OCI-LY7 (cell line): ENCODE data around the gene ENTR1. TPM values are rescaled to one million over a fixed set of nuclear protein-coding genes. Genes with fewer than 3 reads are reported as not detected.

Experiments used
- BruUV-seq: library from RNA; stranded (reverse); fragments of 400-500 nt; replicated peaks from 2 replicates; lab custom pipeline; 2021; lab: Mats Ljungman, UMichigan
- CTCF ChIA-PET: fragments of 300-600 bp; sonication (Branson Sonifier 250); formaldehyde crosslinking; loops from one replicate; lab custom pipeline; 2022; ENCODE audit warnings: antibody characterized with exemption; ENCODE audit not compliant: unreplicated experiment; lab: Charles Lee
- POLR2A ChIA-PET: fragments of 300-600 bp; sonication (Branson Sonifier 250); formaldehyde crosslinking; loops from one replicate; lab custom pipeline; 2022; ENCODE audit warnings: antibody characterized with exemption; lab: Charles Lee
- DNase-seq: peaks from one replicate; pipeline ENCODE4 v3.0.0-alpha.2; 2015; ENCODE audit warnings: low spot score
- H2AFZ ChIP-seq: fragments of 200-600 bp; sonication (generic), shearing (Covaris generic); 2 replicates; pipeline ENCODE4 v1.6.1; 2014; ENCODE audit warnings: mild to moderate bottlenecking, antibody characterized with exemption, low read length, moderate library complexity
- H3K27ac ChIP-seq: fragments of 200-600 bp; sonication (generic); 2 replicates; pipeline ENCODE4 v1.5.1; 2014; ENCODE audit warnings: mixed run types, low read depth, mild to moderate bottlenecking, moderate library complexity, low read length, inconsistent platforms; ENCODE audit not compliant: poor library complexity, severe bottlenecking
- H3K36me3 ChIP-seq: fragments of 200-600 bp; sonication (generic); 2 replicates; pipeline ENCODE4 v1.6.1; 2014; ENCODE audit warnings: mild to moderate bottlenecking, antibody characterized with exemption, low read length, moderate library complexity, mixed read lengths; ENCODE audit not compliant: insufficient read depth
- H3K4me1 ChIP-seq: fragments of 200-600 bp; sonication (generic); 2 replicates; pipeline ENCODE4 v1.5.1; 2014; ENCODE audit warnings: mild to moderate bottlenecking, low read length; ENCODE audit not compliant: insufficient read depth, poor library complexity, severe bottlenecking
- H3K4me2 ChIP-seq: fragments of 200-600 bp; sonication (generic); 2 replicates; pipeline ENCODE4 v1.6.1; 2014; ENCODE audit warnings: mild to moderate bottlenecking, low read length
- H3K4me3 ChIP-seq: fragments of 200-600 bp; sonication (generic); 2 replicates; pipeline ENCODE4 v1.5.1; 2014; ENCODE audit warnings: mild to moderate bottlenecking, low read depth, low read length; ENCODE audit not compliant: poor library complexity, severe bottlenecking
- H3K79me2 ChIP-seq: fragments of 200-600 bp; sonication (generic); 2 replicates; pipeline ENCODE4 v1.6.1; 2016; ENCODE audit warnings: low read depth, mild to moderate bottlenecking, low read length, moderate library complexity, mixed read lengths; ENCODE audit not compliant: insufficient read depth
- H3K9me2 ChIP-seq: fragments of 200-600 bp; sonication (generic); 2 replicates; pipeline ENCODE4 v1.6.1; 2016; ENCODE audit warnings: mild to moderate bottlenecking, low read length, mixed read lengths; ENCODE audit not compliant: insufficient read depth
- H3K9me3 ChIP-seq: fragments of 200-600 bp; sonication (generic); 2 replicates; pipeline ENCODE4 v1.6.1; 2014; ENCODE audit warnings: mild to moderate bottlenecking, mixed run types, low read length, mixed read lengths
- H4K20me1 ChIP-seq: fragments of 200-600 bp; sonication (generic); 2 replicates; pipeline ENCODE4 v1.6.1; 2014; ENCODE audit warnings: mild to moderate bottlenecking, antibody characterized with exemption, low read length, moderate library complexity, mixed read lengths; ENCODE audit not compliant: insufficient read depth
- EZH2phosphoT487 ChIP-seq: fragments of 200-600 bp; sonication (generic); IDR thresholded peaks from 2 replicates; pipeline ENCODE4 v1.6.1; 2018; ENCODE audit warnings: low read depth, borderline replicate concordance, mild to moderate bottlenecking, mixed run types, antibody characterized with exemption, low read length, moderate library complexity, mixed read lengths
- intact Hi-C: fragments of 100-400 bp; cut with micrococcal nuclease; formaldehyde crosslinking; loops from one replicate; pipeline ENCODE4 v1.10.0; 2022; ENCODE audit not compliant: unreplicated experiment
- total RNA-seq, 2 experiments: library from RNA; depleted of rRNA in 1 of 2; stranded (reverse); fragments of >200 nt in 1 of 2; shearing (Covaris generic) in 1 of 2; gene quantifications; 2 replicates each; pipeline ENCODE4 v1.2.3, GENCODE V29; 2014 to 2022
- TF ChIP-seq, protein P1 (sequence below): fragments of 200-600 bp; sonication (generic); conservative IDR thresholded peaks from 2 replicates; pipeline ENCODE4 v1.5.1; 2014; ENCODE audit warnings: mild to moderate bottlenecking, antibody characterized with exemption, low read length, moderate library complexity, mixed read lengths

The ENTR1 gene
- total RNA-seq, 2 experiments from 2014 or later, result 103 to 109 TPM

DNA sequence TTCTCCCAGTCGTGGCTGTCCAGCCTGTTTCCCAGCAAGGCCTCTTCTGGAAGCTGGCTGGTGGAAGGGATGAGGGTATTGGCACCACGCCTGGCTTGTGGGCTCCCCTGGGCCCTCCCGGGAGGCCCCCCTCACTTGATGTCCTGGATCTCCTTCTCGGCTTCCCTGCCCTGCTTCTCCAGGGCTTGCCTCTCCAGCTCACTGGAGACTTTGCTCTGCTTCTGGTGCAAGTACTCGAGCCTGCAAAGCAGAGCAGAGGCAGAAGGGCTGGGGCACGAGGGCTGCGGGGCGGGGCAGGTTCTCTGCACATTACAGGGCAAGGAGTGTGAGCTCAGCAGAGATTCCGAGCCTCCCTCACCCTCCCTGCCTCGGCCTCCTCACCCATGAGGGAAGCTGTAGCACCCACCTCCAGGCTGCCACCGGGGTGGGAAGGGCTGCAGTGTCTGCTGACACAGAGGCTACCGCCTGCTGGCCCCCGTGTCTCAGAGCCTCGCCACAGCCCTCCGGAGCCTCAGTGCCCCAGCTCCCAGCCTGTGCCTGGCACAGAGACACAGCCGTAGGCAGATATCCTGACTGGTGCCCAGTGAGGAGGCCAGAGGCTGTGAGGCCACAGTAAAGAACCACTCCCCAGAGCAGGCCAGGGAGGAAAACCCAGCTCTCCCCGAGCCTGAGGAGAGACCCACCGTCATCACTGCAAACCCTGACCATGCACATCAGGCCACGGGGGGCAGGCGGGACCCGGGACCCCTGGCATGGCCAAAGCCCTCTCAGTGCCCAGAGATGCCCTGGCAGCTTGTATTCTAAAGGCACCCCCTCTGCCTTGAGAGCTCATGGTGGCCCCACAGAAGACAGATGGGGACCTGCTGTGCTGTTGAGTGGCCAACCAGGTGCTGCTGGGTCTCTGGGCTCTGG is 17.6 kb downstream of the ENTR1 start:
- POLR2A ChIA-PET, result no interaction called here
- intact Hi-C loops, result no loop called here
- no TSS peak for BruUV-seq
- H3K4me2 ChIP-seq, result no peak overlapping the region
- H3K4me1 ChIP-seq, result no peaks in the 10 kb centered on the region
- TF ChIP-seq, protein P1, sequence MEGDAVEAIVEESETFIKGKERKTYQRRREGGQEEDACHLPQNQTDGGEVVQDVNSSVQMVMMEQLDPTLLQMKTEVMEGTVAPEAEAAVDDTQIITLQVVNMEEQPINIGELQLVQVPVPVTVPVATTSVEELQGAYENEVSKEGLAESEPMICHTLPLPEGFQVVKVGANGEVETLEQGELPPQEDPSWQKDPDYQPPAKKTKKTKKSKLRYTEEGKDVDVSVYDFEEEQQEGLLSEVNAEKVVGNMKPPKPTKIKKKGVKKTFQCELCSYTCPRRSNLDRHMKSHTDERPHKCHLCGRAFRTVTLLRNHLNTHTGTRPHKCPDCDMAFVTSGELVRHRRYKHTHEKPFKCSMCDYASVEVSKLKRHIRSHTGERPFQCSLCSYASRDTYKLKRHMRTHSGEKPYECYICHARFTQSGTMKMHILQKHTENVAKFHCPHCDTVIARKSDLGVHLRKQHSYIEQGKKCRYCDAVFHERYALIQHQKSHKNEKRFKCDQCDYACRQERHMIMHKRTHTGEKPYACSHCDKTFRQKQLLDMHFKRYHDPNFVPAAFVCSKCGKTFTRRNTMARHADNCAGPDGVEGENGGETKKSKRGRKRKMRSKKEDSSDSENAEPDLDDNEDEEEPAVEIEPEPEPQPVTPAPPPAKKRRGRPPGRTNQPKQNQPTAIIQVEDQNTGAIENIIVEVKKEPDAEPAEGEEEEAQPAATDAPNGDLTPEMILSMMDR, result no peak
- TF ChIP-seq EZH2phosphoT487, result no peak
- DNase-seq, result no peak
- no peaks in the 10 kb centered on the region for H3K9me3 ChIP-seq
- H2AFZ ChIP-seq, result no peak overlapping the region
- no peaks in the 10 kb centered on the region for H4K20me1 ChIP-seq
- no peaks in the 10 kb centered on the region for H3K9me2 ChIP-seq
- CTCF ChIA-PET, result no interaction called here
- H3K4me3 ChIP-seq, result no peak overlapping the region
- H3K27ac ChIP-seq, result no peak overlapping the region
- H3K36me3 ChIP-seq, result peaks cover 94% of the 10 kb centered on the region
- H3K79me2 ChIP-seq, result peaks cover 2% of the 10 kb centered on the region

DNA sequence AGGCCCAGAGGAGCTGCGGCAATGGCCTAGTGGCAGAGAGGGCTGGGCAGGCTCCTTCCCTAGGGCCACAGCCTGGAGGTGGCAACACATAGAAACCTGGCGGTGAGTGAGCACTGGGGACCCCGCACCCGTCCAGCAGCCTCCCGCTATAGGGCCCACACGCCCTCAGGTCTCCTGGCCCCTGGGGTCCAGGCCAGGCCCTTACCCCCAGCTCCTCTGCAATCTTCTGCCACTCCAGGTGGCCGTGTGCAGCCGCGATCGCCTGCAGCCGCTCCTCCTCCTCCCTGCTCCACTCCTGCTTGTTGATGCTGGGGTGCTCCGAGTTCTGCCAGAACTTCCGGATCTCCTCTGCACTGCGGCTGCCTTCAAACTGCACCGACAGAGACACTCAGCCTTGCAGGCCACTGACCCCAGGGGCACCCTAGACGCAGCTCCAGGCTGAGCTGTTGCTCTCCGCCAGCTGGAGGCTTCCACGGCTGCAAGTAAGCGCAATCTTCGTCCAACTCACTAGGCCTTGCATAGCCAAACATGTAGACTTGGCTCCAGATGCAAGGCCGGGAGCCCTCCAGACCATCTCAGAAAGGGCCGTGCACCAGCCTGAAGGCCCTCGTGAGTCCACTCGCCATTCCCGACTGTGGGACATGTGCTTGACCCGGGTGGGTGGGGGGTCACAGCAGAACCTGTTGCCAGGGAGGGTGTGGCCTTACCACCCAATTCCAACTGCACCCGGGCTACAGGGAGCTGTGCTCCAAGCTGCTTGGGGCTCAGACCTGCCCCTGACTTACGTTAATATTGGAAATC is 18.5 kb downstream of the ENTR1 start:
- Histone ChIP-seq H2AFZ (no peak overlapping the region), H3K4me2 (no peak overlapping the region), H3K4me1 (no peaks in the 10 kb centered on the region), H3K4me3 (no peak overlapping the region), H3K9me2 (no peaks in the 10 kb centered on the region), H3K27ac (no peak overlapping the region), H4K20me1 (no peaks in the 10 kb centered on the region), H3K36me3 (peaks cover 96% of the 10 kb centered on the region), H3K79me2 (no peaks in the 10 kb centered on the region), H3K9me3 (no peaks in the 10 kb centered on the region)
- POLR2A ChIA-PET, result no interaction called here
- DNase-seq, result no peak
- intact Hi-C loops, result no loop called here
- CTCF ChIA-PET, result no interaction called here
- TF ChIP-seq EZH2phosphoT487, result no peak
- TF ChIP-seq, protein P1, result no peak
- no TSS peak for BruUV-seq
